ENCODE results near the gene RPTOR. TPM values are rescaled to one million over a fixed set of nuclear protein-coding genes. Genes with fewer than 3 reads are reported as not detected.

RPTOR gene
- total and polyA plus RNA-seq, 4 donors, result 12.4 to 46.1 (median 29.7) TPM

DNA sequence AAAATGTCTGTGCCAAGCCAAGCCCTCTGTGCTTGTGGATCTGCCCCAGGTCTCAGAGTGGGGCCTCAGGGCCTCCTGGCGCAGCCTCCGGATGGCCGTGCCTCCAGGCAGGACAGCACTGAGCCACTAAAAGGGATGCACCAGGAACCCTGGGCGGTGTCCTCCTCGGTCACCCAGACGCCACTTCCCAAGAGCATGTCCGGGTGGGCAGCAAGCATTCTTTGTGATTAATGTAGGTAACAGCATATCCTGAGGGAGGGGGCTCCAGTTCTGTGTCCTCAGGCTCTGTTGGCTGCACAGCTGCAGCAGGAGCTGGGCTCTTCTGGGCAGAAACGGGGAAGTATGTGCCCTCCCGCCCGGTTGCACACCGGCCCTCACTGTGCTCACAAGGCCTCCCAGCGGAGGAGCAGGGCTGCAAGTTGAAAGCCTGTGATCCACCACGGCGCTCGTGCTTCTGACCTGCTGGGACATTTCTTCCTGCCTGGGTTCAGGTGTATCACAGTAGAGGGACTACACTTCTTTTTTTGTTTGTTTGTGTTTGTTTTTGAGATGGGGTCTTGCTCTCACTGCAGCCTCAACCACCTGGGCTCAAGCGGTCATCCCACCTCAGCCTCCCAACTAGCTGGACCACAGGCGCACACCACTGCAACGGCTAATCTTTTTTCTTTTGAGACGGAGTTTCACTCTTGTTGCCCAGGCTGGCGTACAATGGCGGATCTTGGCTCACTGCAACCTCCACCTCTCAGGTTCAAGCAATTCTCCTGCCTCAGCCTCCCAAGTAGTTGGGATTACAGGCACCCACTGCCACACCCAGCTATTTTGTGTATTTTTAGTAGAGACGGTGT lies 409.1 kb downstream of the RPTOR start:
- H3K4me1 ChIP-seq (ENCODE audit: control insufficient read depth in 5 of 5, insufficient read depth in 5 of 5, low read length in 5 of 5), result peaks cover 0 to 11% (median 5%) of the 10 kb centered on the region in 5 donors
- H3K9ac ChIP-seq (ENCODE audit: insufficient read depth in 1 of 2, low read length in 2 of 2), result no peak overlapping the region
- H3K4me3 ChIP-seq, result no peak overlapping the region
- peaks cover 0 to 32% (median 11%) of the 10 kb centered on the region in 4 donors for H3K36me3 ChIP-seq (ENCODE audit: control insufficient read depth in 4 of 4, insufficient read depth in 4 of 4, low read length in 4 of 4)
- ATAC-seq (ENCODE audit: insufficient read depth, low FRiP score) (no peak), DNase-seq (no peak)
- H3K9me3 ChIP-seq (ENCODE audit: control insufficient read depth in 4 of 4, insufficient read depth in 3 of 4, low read length in 3 of 4), result no peaks in the 10 kb centered on the region
- no peaks in the 10 kb centered on the region for H3K27me3 ChIP-seq (ENCODE audit: control insufficient read depth in 3 of 3, insufficient read depth in 3 of 3, low read length in 2 of 3)
- no peak overlapping the region for H3K27ac ChIP-seq (ENCODE audit: low read depth in 1 of 2, low read length in 1 of 2)
- TF ChIP-seq, protein P1, sequence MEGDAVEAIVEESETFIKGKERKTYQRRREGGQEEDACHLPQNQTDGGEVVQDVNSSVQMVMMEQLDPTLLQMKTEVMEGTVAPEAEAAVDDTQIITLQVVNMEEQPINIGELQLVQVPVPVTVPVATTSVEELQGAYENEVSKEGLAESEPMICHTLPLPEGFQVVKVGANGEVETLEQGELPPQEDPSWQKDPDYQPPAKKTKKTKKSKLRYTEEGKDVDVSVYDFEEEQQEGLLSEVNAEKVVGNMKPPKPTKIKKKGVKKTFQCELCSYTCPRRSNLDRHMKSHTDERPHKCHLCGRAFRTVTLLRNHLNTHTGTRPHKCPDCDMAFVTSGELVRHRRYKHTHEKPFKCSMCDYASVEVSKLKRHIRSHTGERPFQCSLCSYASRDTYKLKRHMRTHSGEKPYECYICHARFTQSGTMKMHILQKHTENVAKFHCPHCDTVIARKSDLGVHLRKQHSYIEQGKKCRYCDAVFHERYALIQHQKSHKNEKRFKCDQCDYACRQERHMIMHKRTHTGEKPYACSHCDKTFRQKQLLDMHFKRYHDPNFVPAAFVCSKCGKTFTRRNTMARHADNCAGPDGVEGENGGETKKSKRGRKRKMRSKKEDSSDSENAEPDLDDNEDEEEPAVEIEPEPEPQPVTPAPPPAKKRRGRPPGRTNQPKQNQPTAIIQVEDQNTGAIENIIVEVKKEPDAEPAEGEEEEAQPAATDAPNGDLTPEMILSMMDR (IDR thresholded peaks at IDR 0.05; ENCODE audit: control extremely low read depth, extremely low read depth), result no peak
- WGBS, 2 donors, result 87 to 96% methylated on average over 22 of the region's 22 CpGs

DNA sequence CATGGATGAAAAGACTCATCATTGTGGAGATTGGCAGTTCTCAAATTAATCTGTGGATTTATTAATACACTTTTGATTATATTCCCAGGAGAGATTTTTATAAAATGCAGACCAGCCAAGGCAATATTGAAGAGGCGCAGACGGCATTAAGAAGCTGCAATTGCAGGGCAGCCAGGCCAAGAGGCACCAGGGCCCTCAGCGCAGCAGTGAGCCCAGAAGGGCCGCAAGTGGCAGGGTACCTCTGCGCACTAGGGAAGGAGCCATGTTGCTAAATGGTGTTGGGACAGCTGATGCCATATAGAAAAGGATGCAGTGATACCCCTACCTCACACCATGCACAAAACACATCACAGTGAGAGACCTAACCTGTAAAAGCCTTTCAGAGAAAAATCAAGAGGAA lies 410.4 kb downstream of the RPTOR start:
- DNase-seq, result no peak
- no peak overlapping the region for H3K27ac ChIP-seq (ENCODE audit: low read depth in 1 of 2, low read length in 1 of 2)
- 98% methylated on average over 5 of the region's 5 CpGs for WGBS, 2 donors

DNA sequence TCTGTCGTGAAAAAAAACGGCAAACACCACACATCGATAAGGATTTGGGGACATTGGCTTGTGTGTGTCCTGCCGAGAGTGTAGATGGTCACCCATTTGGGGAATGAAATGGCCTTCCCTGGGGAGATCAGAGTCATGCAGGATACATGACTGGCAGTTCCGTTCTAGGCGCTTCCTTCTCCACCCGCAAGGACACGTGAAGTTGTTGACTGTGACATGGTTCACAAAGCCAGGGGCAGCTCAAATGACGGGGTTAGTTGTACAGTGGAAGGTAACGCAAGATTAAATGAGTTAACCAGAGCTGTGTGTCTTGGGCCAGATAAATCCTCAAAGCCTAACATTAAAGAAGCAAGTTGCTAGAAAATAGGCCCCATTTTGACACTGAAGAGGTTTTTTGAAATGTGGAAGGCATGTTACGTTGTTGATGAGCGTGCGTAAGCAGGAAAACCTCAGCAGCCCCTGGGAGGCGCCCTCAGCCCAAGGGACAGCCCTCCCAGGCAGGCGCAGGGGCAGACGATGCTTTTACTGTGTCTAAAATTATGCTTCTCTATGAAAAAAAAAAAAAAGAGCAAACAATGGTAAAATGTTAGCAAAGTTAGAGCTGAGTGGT lies 411.1 kb downstream of the RPTOR start:
- Histone ChIP-seq H3K9me3 (ENCODE audit: control insufficient read depth in 4 of 4, insufficient read depth in 3 of 4, low read length in 3 of 4) (no peaks in the 10 kb centered on the region), H3K4me1 (ENCODE audit: control insufficient read depth in 5 of 5, insufficient read depth in 5 of 5, low read length in 5 of 5) (peaks cover 0 to 15% (median 5%) of the 10 kb centered on the region in 5 donors), H3K27me3 (ENCODE audit: control insufficient read depth in 3 of 3, insufficient read depth in 3 of 3, low read length in 2 of 3) (no peaks in the 10 kb centered on the region), H3K27ac (ENCODE audit: low read depth in 1 of 2, low read length in 1 of 2) (no peak overlapping the region), H3K9ac (ENCODE audit: insufficient read depth in 1 of 2, low read length in 2 of 2) (no peak overlapping the region), H3K36me3 (ENCODE audit: control insufficient read depth in 4 of 4, insufficient read depth in 4 of 4, low read length in 4 of 4) (peaks cover 0 to 29% (median 11%) of the 10 kb centered on the region in 4 donors), H3K4me3 (no peak overlapping the region)
- DNase-seq (no peak), ATAC-seq (ENCODE audit: insufficient read depth, low FRiP score) (no peak)
- WGBS, 2 donors, result 88 to 92% methylated on average over 16 of the region's 16 CpGs
- TF ChIP-seq, protein P1 (IDR thresholded peaks at IDR 0.05; ENCODE audit: control extremely low read depth, extremely low read depth), result no peak

More for the DNA sequence above, 410.4 kb downstream of the RPTOR start:
- no peak for ATAC-seq (ENCODE audit: insufficient read depth, low FRiP score)
- Histone ChIP-seq H3K36me3 (ENCODE audit: control insufficient read depth in 4 of 4, insufficient read depth in 4 of 4, low read length in 4 of 4) (peaks cover 0 to 27% (median 11%) of the 10 kb centered on the region in 4 donors), H3K27me3 (ENCODE audit: control insufficient read depth in 3 of 3, insufficient read depth in 3 of 3, low read length in 2 of 3) (no peaks in the 10 kb centered on the region), H3K4me3 (no peak overlapping the region), H3K9me3 (ENCODE audit: control insufficient read depth in 4 of 4, insufficient read depth in 3 of 4, low read length in 3 of 4) (no peaks in the 10 kb centered on the region), H3K4me1 (ENCODE audit: control insufficient read depth in 5 of 5, insufficient read depth in 5 of 5, low read length in 5 of 5) (peaks cover 0 to 14% (median 5%) of the 10 kb centered on the region in 5 donors), H3K9ac (ENCODE audit: insufficient read depth in 1 of 2, low read length in 2 of 2) (no peak overlapping the region)
- TF ChIP-seq, protein P1 (IDR thresholded peaks at IDR 0.05; ENCODE audit: control extremely low read depth, extremely low read depth), result no peak

Measured in lung (tissue), 12 donors.